ENCODE results near the gene PDE3A.
A peak's percentile ranks its signal among the peaks of the same experiment; 100 is the strongest.

Gene PDE3A

DNA sequence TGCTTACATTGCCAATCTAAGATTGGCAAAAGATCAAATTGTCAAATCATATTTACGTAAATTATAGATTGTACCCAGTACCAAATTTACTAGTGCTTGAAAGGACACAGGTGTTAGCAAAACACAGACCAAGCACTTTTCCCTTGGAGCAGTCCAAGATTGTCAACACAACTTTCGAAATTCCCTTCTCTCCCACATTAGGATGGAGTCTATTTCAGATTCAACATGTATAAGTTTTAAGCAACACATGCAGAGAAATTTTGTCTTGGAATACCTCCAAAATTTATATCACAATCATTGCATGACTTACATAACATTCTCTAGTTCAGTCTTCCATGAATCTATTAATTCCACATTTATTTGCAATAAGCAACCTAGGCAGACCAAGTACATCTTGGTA lies 251.9 kb downstream of the PDE3A start:
- TF ChIP-seq, protein P1, sequence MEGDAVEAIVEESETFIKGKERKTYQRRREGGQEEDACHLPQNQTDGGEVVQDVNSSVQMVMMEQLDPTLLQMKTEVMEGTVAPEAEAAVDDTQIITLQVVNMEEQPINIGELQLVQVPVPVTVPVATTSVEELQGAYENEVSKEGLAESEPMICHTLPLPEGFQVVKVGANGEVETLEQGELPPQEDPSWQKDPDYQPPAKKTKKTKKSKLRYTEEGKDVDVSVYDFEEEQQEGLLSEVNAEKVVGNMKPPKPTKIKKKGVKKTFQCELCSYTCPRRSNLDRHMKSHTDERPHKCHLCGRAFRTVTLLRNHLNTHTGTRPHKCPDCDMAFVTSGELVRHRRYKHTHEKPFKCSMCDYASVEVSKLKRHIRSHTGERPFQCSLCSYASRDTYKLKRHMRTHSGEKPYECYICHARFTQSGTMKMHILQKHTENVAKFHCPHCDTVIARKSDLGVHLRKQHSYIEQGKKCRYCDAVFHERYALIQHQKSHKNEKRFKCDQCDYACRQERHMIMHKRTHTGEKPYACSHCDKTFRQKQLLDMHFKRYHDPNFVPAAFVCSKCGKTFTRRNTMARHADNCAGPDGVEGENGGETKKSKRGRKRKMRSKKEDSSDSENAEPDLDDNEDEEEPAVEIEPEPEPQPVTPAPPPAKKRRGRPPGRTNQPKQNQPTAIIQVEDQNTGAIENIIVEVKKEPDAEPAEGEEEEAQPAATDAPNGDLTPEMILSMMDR (IDR thresholded peaks at IDR 0.05) = no peak
- Histone ChIP-seq H3K27ac (no peak overlapping the region), H3K4me3 (no peak overlapping the region)
- DNase-seq (ENCODE audit: low spot score) = no peak

DNA sequence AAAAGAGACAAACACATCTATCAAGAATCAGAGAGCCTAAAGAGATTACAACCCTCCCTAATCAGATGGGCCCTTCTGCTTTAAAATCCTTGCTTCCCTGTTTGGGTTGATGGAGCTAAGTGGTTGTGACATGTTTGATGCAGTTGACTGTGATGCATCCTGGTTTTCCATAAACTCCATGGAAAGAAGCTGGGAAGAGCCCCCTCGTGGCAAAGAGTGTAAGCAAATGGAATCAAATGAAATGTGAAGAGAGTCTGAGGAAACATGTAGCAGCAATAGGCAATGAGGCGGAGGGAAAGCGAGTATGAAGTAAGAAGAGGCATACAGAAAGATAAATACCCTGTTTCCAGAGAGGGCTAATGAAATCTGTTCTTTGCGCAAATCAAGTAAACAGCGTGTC lies 256.4 kb downstream of the PDE3A start:
- DNase-seq (ENCODE audit: low spot score) = no peak
- TF ChIP-seq, protein P1 (IDR thresholded peaks at IDR 0.05) = peak; percentile 12
- no peak overlapping the region for H3K27ac ChIP-seq
- H3K4me3 ChIP-seq = no peak overlapping the region

DNA sequence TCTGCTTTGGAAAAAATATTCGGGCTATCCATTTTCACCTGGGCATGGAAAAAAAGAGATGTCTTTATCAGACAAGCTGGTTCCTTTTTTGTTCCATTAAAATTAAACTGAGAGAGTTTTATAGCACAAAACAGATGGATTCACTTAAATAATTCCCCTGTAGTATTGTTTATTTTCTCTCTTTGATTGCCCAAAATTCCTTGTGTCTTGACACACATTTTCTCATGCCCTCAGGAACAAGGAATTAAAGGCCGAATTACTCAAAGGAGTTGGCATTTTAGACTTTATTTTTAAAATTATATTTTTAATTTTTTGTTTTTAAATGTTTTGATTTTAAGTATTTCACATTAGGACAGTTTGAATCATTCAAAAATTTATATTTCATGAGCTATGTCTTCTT lies 257.2 kb downstream of the PDE3A start:
- DNase-seq (ENCODE audit: low spot score) = no peak
- Histone ChIP-seq H3K27ac (no peak overlapping the region), H3K4me3 (no peak overlapping the region)
- TF ChIP-seq, protein P1 (IDR thresholded peaks at IDR 0.05) = no peak

DNA sequence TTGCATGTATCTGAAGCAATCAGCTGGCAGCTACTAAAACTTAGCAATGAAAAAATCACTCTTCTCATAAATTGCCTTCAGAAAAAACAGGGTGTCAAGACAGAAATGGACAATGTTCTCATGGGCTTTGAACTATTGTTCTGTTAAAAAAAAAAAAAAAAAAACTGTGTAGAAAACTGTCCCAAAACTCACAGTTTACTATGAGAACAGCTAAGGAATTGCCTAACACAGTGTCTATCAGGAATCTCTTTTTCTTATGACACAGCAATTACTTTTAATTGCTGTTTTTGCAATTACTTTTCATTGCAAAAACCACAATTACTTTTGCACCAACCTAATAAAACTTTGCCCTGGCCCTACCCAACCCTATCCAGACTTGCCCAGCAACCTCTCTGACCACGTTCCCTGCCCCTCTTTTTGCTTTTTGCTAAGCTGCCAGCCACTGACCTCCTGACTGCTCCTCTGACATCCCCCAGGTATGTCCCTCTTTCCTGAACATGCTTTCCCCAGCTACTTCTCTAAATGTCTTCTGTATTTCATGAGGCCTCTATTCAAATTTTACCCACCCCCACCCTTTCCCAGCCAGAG lies 258.8 kb downstream of the PDE3A start:
- Histone ChIP-seq H3K27ac (peak overlapping the region in 1 of 2 donors; percentile 28), H3K4me3 (no peak overlapping the region)
- DNase-seq (ENCODE audit: low spot score) = no peak
- TF ChIP-seq, protein P1 (IDR thresholded peaks at IDR 0.05) = no peak

GRCh38 chr12:20628226-20628787 lies 260.0 kb downstream of the PDE3A start:
- DNase-seq (ENCODE audit: low spot score) = no peak
- TF ChIP-seq, protein P1 (IDR thresholded peaks at IDR 0.05) = no peak
- Histone ChIP-seq H3K27ac (peak overlapping the region; percentile 35 to 49), H3K4me3 (no peak overlapping the region)

GRCh38 chr12:20628999-20629398 lies 260.7 kb downstream of the PDE3A start:
- H3K4me3 ChIP-seq = peak overlapping the region; percentile 4
- TF ChIP-seq, protein P1 (IDR thresholded peaks at IDR 0.05) = no peak
- peak overlapping the region; percentile 44 to 49 for H3K27ac ChIP-seq
- DNase-seq (ENCODE audit: low spot score) = no peak

Data from coronary artery (tissue), 2 donors.